IPS DF 19.7 (cell line): ENCODE data around the gene PATJ.

Source experiments
- DNase-seq: peaks from one replicate; pipeline ENCODE4 v3.0.0-alpha.2; 2013; ENCODE audit warnings: low read depth, low spot score

Gene PATJ

DNA sequence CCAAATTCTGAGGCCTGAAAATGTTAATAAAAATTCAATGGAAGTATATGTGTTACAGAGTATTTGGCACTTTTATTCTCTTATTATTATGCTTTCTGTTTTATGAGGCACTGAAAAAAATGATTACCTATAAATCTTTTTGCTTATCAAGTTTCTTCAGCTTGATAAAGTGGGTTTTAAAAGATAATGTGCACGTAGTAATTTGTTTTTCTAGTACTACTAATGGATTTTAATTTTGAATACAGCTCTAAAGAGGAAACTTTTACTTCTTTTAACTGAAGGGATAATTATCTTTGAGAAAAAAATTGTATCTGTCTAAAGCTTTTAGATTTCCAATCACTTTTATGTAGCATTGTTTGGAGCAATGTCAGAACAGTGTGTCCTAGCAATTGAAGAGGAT is 241.0 kb downstream of the PATJ start:
- no peak for DNase-seq

DNA sequence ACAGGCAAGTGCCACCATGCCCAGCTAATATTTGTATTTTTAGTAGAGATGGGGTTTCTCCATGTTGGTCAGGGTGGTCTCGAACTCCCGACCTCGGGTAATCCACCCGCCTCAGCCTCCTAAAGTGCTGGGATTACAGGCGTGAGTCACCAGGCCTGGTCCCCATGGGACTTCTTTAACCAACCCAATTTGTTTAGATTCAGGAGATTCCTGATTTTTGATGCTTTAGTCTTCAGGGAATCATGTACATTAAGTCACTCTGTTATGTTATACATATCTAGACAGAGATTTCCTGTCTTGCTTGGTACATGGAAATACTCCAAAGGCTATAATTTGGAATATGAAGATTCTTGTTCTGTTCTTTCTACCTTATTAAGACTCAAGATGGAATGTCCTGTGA is 250.0 kb downstream of the PATJ start:
- no peak for DNase-seq

DNA sequence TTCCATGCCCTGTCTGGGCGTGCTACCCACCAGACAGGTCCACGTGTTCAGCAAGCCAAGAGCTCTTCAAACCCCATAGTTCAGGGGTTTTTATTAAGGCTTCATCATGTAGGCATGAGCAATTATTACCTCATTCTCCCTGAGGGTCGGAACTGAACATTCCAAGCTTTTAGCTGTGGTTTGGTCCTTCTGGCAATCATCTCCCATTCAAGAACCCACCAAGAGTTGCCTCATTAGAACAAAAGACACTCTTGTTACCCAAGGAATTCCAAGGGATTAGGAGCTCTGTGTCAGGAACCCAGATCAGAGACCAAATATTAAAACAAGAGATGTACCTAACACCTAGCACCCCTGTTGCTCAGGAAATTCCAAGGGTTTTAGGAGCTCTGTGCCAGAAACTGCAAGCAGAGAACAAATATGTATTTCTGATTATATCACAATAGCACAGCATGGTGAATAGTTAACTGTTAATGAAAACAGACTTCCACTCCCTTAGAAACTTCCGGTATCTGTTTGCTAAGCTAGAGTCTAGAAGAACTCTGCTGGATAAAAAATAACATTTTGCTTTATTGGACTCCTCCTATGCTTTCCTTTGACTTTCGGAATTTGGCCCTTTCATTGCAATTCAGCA is 251.2 kb downstream of the PATJ start:
- DNase-seq, result no peak

DNA sequence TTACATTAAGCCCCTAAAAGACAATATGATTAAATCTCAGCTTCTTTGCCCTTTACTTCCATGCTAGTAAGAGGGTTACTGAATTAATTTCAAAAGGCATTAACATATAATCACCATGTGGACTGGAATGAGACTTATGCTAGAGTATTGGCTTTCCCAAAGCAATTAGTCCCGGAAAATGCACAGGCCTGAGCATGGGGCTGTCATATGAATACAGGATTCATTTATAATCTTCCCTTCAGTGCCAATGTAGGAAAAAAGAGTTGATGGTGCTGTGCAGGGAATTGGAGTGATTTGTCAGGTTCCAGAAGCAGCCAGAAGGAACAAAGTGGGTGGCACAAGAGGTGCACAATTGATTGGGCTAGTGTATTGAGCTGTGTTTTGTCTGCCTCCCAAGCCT is 253.4 kb downstream of the PATJ start:
- DNase-seq, result no peak

DNA sequence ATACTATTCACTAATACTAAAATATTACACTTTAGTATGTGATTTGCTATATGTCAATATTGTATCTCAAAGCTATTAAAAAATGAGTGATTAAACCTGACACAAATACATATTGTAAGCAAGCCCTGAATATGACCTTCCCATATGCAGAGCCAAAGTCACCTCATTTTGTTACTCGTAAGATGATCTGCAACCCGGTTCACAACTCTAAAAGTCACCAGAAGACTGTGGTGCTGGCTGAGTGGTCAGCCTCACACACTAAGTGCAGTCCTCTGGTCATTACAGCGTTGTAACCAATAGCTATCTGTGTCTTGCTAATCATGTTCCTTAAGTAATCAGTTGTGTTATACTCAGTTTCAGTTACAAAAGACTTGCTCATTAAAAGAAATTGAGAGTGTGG is 254.8 kb downstream of the PATJ start:
- no peak for DNase-seq

DNA sequence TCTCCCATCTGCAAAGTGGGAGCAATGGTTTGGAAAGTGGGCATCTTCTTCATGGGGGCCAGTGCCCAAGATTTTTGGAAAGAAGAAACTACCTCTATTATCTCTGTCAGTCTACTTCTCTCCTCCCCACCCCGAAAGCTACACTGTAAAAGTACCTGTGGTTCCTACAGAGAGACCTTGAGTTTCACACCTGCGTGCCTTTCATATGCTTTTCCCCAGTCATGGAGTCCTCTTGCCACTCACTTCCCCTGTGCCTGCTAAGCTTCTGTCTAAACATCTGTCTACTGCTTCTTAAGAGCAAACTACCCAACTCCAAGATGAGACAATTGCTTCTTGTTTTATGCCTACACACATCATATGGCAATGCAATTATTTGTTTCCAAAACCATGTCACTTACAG is 261.5 kb downstream of the PATJ start:
- no peak for DNase-seq

GRCh38 chr1:62006690-62007089 is 264.4 kb downstream of the PATJ start:
- no peak for DNase-seq

DNA sequence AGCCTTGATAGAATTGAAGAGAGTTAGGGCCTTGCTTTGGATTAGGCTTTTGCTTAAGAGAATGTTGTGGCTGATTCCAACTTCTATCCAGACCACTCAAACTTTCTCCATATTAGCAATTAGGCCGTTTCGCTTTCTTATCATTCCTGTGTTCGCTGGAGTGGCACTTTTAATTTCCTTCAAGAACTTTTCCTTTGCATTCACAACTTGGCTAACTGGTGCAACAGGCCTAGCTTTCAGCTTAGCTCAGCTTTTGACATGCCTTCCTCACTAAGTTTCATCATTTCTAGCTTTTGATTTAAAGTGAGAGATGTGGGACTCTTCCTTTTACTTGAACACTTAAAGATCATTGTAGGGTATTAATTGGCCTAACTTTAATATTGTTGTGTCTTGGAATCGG is 268.7 kb downstream of the PATJ start:
- DNase-seq, result no peak

GRCh38 chr1:62012095-62012494 is 269.8 kb downstream of the PATJ start:
- DNase-seq, result no peak

- DNase-seq, result no peak
These were observed 270.6 kb downstream of the PATJ start for GRCh38 chr1:62012836-62013235.

DNA sequence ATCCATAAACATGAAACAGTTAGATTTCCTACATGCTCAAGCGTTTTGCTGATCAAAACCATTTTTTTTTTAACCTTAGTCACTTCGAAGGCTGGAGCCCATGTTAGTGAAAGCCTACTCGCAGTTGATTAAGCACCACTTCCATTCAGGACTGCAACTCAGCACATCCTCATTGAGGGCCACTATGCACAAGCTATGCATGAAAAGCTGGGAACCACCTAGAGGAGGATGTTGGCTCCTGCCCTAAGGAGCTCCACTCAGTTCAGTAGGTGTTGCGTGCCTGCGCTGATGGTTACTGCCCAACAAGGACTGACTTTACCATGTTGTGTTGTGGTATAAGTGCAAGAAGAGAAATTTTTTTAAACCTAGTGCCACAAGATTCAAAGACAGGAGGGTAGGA is 271.0 kb downstream of the PATJ start:
- no peak for DNase-seq

GRCh38 chr1:62022382-62022983 is 280.2 kb downstream of the PATJ start:
- DNase-seq, result no peak

GRCh38 chr1:62024690-62025089 is 282.4 kb downstream of the PATJ start:
- no peak for DNase-seq

GRCh38 chr1:62025154-62025553 is 282.9 kb downstream of the PATJ start:
- no peak for DNase-seq

- no peak for DNase-seq
These were observed 283.6 kb downstream of the PATJ start for GRCh38 chr1:62025892-62026291.

GRCh38 chr1:62029704-62030103 is 287.4 kb downstream of the PATJ start:
- DNase-seq, result no peak

GRCh38 chr1:62034790-62035189 is 292.5 kb downstream of the PATJ start:
- DNase-seq, result no peak

- no peak for DNase-seq
These were observed 295.0 kb downstream of the PATJ start for GRCh38 chr1:62037274-62037673.

GRCh38 chr1:62038594-62039284 is 296.5 kb downstream of the PATJ start:
- no peak for DNase-seq

DNA sequence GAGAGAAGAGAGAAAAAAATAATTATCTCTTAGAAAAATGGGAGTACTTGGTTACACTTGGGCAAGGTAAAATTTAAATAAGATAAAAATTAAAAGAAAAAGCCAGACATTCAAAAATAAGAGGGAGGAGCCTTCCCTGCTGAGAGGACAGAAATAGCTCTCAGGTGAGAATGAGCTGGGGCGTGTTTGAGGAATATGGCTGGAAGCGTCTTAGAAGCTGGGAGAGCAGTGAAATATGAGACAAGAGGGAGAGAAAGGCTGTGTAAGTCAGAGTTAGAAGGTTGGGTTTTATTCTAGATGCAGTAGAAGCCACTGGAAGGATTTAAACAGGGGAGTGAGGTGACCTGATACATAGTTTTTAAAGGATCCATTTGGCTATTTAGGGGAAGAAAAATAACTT is 298.2 kb downstream of the PATJ start:
- DNase-seq, result no peak

DNA sequence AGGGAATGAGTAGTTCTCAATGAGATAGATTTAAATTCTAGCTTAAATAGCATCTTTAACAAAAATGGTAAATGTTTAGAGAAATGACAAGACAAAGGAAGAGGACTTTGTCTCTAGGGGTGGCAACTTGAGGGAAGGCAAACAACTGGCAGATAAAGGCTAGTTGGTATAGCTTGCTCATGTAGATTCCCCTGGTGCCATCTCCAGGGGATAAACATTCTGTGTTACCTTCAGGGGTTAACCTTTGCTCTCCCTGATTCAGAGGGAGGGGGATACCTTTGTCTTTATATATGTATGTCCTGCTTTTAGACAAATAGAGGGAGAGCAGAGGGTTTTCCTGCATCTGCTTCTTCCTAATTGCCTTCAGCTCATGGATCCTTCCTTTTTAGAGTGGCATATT is 298.7 kb downstream of the PATJ start:
- no peak for DNase-seq

DNA sequence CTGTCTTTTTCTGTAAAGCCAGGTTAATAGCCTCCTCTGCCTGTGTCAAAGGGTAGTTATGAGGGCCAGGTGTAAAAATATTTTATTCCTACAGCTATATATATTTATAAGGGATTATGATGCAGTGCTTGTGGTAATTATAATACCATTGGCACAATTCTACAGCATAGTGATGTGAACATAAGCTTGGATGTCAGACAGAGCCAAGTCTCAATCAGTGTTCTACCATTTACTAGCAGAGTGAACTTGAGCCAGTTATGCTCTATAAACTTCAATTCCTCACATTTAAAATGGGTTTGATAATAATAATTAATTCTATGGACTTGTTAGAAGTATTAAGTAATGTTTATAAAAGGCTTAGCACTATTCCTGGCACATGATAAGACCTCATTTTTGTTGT is 300.9 kb downstream of the PATJ start:
- DNase-seq, result no peak

DNA sequence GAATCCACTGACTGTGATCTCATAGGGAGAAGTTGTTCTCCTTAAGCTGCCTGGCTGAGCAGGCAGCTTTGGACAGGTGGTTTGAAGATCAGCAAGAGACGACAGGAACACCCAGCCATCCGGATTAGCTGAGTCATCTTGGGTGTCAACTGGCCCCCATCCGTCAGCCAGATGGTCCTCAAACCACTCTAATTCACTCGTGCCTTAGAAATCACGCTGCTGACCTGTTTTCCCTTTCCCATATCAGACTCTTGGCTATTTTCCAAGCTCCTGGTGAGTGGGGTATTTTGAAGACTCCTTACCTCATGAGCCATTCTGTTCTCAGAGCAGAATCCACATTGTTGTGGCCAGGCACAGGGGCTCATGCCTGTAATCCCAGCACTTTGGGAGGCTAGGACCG is 303.3 kb downstream of the PATJ start:
- no peak for DNase-seq
